Suprapubic skin (tissue), 3 donors: ENCODE measurements around the gene NCAPD2.

Source experiments
- EP300 ChIP-seq: sonication (generic); formaldehyde crosslinking; IDR thresholded peaks from one replicate; pipeline ENCODE4 v1.6.1; 2017; ENCODE audit warnings: antibody characterized with exemption
- POLR2A ChIP-seq, 2 donors: fragments of 450-650 bp; IDR thresholded peaks; one replicate each; pipeline ENCODE4 v1.6.1; 2017; ENCODE audit warnings: antibody characterized with exemption in 2 of 2, mild to moderate bottlenecking in 2 of 2, moderate library complexity in 2 of 2
- TF ChIP-seq, protein P1 (sequence below), 2 donors: fragments of 200-600 bp in 1 of 2; fragments of 450-650 bp in 1 of 2; sonication (generic) in 1 of 2; IDR thresholded peaks; one replicate each; pipeline ENCODE4 v1.5.1; 2016 to 2019; ENCODE audit warnings: antibody characterized with exemption in 2 of 2, mild to moderate bottlenecking in 1 of 2, moderate library complexity in 1 of 2

DNA sequence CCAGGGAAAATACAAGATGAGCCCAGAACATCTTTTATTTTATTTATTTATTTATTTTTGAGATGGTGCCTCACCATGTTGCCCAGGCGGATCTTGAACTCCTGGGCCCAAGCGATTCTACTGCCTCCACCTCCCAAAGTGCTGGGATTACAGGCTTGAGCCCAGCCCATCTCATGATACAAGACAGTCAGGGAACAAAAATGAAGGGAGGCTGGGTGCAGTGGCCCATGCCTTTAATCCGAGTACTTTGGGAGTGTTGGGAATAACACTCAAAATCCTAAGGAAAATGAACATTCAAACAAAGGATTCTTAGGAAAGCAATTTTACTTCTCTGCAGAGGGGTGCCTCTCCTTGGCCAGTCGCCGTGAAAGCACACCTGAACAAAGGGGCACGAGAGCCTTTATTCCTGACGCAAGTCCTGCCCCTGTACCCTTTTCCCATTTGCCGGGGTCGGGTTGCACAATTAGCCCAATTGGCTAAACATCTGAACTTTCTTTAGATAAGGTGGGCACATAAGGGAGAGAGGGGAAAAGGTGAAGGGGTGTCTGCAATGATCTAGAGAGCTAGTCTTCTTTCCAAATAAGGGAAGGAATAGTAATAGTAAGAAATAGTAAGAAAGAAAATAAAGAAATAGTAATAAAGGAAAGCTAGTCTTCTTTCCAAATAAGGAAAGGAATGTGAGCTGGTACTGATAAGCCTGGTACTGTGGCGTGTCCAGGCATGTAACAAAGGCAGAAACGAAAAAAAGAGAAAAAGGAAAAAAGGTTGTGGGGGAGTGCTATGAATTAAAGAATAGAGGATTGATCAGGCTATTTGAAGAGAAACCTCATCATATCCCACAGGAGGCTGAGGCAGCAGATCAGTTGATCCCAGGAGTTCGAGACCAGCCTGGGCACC is 13.4 kb downstream of the NCAPD2 start:
- TF ChIP-seq, protein P1, sequence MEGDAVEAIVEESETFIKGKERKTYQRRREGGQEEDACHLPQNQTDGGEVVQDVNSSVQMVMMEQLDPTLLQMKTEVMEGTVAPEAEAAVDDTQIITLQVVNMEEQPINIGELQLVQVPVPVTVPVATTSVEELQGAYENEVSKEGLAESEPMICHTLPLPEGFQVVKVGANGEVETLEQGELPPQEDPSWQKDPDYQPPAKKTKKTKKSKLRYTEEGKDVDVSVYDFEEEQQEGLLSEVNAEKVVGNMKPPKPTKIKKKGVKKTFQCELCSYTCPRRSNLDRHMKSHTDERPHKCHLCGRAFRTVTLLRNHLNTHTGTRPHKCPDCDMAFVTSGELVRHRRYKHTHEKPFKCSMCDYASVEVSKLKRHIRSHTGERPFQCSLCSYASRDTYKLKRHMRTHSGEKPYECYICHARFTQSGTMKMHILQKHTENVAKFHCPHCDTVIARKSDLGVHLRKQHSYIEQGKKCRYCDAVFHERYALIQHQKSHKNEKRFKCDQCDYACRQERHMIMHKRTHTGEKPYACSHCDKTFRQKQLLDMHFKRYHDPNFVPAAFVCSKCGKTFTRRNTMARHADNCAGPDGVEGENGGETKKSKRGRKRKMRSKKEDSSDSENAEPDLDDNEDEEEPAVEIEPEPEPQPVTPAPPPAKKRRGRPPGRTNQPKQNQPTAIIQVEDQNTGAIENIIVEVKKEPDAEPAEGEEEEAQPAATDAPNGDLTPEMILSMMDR (IDR thresholded peaks at IDR 0.05) = no peak
- TF ChIP-seq EP300 (no peak), POLR2A (IDR thresholded peaks at IDR 0.05) (no peak)
